GM21447 (cell line): ENCODE data around the gene CD300LG.
"Not testable (repeated sequence)": the region's sequence is repeated elsewhere in the genome, so short reads cannot be mapped to it uniquely, and the experiment has no call there.

Experiments
- ATAC-seq: cut with Tn5 transposase; IDR thresholded peaks from one replicate; pipeline ENCODE4 v1.9.1; 2021; ENCODE audit not compliant: unreplicated experiment

Gene CD300LG

GRCh38 chr17:43877451-43878155 lies 30.6 kb downstream of the CD300LG start:
- no peak for ATAC-seq

DNA sequence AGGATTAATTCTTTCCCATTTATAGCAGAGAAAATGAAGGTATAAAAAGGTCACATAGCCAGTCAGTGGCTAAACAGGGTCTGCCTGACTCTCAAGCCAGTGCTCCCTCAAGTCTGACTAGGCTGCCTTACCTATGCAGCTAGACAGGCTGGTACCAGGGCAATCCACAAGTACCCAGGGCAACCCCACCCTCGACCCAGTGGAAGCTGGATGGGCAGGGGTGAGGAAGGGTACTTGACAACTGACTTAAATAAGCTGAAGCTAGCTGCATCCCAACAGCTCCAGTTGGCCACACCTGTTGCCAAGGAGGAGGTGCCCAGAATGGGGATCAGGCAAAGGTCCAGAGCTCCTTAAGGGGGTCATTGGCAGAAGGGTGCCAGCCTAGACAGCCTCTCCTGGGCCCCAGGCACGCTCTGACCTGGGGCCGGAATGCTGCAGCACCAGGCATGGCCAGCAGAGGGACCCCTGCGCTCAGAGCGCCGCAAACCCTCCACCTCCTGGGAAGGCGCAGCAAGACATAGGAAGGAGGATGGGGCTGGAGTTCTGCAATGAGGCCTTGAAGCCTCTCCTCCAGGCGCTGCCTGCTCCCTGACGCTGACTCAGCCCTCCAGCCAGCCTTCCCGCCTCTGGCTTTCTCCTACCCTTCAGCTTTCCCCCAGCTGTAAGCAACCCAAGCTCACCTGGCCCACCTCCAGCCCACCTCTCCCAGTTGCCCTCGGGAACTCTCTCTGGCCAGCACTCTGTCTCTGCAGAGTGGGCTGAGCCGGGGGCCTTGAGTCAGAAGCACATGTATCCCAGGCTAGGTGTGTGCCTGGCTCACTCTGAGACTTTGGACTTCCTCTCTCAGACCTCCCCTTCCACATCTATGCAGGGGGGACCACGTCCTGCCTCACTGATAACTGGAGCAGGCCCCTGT lies 31.5 kb downstream of the CD300LG start:
- ATAC-seq = no peak

GRCh38 chr17:43879723-43880419 lies 32.9 kb downstream of the CD300LG start:
- ATAC-seq = no peak

GRCh38 chr17:43880420-43880991 lies 33.5 kb downstream of the CD300LG start:
- no peak for ATAC-seq

DNA sequence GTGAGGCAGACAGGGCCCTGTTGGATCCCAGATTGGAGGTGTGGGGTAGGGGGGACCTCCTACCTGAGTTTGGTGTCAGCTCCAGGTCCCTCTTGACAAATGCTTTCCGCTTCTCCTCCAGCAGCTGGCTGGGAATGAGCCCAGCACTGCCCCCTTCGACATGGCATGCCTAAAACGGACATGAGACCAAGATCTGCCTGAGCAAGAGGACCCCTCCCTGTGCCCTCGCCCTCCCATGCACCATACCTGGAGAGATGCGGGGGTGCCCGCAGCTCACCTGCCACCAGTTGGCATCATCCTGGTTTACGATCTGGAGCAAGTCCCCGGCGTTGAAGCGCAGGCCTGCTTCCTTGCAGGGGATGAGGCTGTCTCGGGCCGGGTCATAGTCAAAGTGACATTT lies 34.2 kb downstream of the CD300LG start:
- no peak for ATAC-seq

DNA sequence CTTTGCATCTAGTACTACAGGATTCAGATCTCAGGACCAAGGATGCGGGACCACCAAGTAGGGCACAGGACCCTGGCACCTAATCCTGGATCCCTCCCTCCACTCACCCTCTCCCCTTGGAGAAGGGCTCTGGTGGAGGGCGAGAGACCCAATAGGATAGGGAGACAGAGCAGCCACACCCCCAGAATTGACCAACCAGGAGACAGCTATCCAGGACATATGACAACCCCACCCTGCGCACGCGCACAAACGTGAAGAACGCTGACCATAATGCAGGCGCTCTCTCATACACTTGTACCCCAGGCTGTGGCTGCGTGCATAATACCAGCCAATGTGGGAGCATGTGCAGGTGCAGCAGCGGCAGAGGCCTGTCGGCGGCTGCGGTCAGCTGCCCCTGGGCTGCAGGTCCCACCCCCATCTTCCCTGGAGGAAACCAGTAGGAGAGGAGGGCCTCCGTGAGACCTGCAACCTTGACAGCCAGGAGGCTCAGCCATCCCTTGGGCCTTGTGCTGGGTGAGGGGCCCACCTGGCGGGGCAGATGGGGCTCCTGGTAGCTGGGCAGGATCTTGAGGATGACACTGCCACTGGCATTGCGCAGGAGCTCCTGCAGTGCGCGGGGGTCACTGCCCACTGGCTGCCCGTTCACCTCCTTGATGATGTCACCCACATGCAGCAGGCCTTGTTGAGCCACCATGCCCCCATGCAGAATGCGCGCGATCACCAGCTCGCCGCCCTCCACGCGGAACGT lies 35.0 kb downstream of the CD300LG start:
- no peak for ATAC-seq

DNA sequence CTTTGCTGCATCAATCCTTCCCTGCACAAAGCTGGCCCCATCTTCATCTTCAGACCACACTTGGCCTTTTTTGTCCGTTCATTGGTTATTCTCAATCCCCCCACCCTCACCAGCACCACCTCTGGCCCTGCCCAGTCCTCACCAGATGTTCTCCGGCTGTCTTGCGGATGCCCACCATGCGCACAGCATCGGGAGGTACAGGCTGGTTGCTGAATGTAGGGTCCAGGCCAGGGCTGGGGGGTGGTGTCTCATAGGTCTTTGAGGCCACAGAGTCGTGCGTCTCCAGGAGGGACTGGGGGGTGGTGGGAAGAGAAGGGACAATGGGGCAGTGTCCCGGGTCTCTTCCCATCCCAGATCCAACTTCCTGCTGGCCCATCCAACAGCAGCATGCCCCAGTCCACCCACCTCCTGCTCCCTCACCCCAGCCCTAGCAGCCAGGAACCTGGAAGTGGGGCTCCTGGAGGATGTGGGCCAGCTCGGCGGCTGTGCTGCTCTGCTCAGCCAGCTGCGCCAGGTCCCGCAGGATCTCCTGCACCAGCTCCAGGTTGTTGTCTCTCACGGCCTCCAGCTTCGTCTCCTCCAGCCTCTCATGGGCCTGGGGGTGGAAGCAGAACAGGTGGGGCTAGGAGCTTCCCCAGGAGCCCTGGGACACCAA lies 35.9 kb downstream of the CD300LG start:
- ATAC-seq = no peak

DNA sequence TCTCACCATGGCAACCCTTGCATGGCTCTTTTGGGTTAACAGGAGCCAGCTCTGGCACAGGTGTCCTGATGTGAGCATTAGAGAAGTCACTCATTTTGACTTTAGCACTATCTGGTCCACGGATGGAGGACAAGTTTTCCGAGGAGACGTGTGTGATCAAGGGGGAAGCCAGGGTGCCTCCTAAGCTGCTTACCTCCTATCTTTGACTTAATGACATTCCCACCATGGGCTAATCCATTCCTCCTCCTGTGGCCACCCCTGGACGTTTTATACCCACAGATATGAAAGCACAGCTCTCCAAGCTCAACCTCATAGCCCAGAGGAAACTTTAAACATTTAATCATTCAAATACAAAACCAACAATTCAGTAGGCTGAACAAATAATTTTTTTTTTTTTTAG lies 41.6 kb downstream of the CD300LG start:
- no peak for ATAC-seq

DNA sequence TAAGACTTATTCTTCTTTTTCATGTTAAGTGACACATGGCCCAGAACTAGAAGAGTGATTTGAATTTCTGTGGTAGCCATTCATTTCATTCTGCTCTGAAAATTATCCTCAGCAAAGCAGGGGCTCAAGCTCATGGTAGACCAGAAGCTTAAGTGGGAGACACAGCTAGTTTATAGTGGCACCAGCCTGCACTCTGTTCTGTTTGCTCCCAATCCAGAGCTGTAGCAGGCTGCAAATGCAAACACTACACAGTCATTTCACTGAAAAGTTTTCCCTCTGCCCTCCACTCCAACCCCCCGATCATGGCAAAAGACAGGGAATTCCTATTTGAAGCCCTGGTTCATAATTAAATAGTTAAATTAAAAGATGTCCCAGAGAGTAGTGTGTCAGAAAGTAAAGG lies 43.3 kb downstream of the CD300LG start:
- no peak for ATAC-seq

DNA sequence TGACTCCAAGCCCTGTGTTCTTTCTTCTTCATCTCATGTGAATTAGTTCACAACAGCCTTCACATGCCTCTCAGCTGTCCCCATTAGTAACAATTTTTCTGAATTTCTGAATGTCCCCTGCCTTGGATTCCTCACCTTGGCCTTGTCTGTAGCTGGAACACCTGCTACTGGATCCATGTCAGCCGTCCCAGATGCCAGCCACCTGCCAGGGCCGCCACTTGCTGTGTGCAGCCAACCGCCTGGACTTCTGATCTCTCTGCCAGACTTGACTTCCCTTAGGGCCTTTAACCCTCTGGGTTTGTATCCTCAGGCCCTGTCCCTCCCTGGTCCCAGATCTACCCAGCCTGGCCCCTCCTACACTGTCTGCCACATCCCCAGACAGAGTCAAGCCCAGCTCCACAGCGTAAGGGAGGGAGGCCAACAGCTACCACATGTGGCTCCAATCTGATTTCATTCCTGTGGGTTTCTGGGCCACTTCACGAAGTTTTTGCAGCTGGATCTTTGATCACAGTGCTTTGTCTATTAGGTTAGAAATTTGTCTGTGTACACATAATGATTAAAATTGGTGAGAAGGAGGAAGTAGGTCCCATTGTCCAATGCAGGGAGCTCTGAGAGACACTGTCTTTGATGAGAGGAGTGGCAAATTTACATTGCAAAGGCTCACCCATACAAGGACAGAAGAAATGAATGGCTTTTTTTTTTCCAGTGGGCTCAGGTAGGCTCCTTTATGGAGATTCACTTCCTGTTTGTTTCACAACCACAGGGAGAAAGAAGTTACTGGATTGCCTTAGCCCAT lies 45.1 kb downstream of the CD300LG start:
- ATAC-seq = no peak

- no peak for ATAC-seq
Measured at GRCh38 chr17:43892647-43892952, 45.6 kb downstream of the CD300LG start.

GRCh38 chr17:43894494-43894893 lies 47.5 kb downstream of the CD300LG start:
- not testable (repeated sequence) for ATAC-seq

DNA sequence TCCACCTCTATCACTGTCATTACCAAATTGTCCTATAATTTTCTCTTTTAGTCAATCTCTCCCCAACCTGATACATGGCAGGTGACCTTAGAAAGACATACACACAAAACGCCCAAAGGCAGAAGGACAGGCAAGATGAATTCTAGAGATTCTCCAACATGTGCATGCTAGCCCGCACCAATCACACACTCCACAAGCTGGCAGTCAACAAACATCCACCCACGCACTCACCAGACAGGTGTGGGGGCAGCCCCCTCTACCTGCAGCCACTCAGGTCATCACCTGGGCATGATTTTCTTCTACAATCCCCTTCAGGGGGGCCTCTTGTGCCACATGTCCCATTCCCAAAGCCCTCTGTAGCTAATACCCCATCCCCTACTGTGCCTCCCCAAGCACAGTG lies 50.9 kb downstream of the CD300LG start:
- no peak for ATAC-seq

DNA sequence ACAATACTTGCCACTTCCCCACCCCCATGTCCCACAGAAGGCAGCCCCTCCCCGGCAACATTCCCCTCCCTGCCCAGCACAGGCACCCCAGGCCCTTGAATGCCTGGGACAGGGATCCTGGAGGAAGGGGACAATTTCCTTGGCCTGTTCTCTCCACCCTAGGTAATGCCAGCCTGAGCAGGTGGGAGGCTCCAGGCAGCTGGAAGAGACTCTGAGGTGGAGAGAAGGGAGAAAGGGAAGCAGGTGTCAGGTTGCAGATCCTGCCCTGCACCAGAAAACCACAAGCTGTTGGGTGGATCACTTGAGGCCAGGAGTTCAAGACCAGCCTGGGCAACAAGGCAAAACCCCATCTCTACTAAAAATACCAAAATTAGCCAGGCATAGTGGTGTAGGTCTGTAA lies 51.5 kb downstream of the CD300LG start:
- ATAC-seq = no peak

DNA sequence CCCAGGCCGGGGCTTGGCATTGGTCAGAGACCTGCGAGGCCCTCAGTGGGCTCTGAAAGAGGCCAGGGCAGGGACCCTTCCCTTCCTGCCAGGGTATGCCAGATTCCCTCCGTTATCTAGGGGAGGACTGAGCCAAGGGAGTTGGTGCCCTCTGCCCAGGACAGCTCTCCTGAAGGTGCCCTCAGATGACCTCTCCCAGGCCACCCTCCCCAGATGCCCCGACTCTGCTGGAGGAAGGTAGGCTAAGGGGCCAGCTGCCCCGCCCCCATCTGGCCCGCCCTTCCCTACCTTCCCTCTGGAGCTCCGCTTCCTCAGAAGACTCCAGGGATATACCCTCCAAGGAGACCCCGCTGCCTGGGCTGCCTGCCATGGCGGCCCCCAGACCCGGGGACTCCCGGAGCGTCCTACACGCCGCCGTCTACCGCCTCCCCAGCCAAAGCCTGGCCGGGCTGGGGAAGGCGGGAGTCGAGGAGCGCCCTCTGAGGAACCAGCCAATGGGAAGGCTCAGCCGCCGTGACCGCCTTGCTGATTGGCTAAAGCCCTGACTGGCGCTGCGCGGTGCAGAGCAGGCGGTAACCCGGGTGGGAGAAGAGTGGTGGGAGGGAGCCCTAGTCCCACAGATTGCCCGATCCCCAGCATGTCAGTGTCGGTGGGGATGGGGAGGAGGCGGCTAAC lies 53.3 kb downstream of the CD300LG start:
- no peak for ATAC-seq

DNA sequence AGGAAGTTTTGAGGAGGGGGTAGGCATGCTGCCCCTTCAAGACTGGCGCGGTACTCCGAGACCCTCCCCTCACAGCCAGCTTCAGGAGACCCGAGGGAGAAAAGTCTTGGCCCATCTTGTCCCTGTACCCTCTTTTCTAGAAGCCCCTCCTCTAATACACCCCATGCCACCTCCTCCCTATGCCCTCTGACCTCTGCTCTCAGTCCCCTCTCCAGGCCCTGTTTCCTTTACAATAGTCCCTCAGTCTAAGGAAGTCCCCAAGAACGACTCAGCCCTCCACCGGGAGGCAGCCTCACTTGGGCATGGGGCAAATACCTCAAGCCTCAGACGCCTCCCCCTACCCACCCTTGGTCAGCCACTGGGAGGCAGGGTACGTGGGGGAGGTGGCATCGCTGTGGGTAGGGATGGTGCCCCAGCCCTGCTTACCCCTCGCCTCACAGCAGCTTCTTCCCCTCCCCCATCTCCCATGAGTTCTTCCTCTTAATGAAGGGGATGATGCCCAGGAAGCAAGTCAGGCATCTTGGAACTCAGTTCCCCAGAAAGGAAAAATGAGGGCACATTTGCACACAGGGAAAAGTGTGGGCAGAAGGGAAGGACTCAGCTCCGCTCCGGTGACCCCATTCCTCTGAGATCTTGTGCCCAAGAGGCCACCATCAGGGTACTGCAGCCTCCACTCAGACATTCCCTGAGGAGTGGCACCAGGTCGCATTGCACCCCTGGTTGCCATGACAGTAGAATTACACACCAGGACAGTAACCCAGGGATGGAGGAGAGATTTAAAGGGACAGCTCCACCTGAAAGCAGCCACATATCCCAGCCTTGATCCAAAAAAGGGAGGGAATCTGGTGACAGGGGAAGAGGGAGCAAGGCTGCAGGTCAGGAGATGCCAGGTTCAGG lies 54.1 kb downstream of the CD300LG start:
- ATAC-seq = no peak

DNA sequence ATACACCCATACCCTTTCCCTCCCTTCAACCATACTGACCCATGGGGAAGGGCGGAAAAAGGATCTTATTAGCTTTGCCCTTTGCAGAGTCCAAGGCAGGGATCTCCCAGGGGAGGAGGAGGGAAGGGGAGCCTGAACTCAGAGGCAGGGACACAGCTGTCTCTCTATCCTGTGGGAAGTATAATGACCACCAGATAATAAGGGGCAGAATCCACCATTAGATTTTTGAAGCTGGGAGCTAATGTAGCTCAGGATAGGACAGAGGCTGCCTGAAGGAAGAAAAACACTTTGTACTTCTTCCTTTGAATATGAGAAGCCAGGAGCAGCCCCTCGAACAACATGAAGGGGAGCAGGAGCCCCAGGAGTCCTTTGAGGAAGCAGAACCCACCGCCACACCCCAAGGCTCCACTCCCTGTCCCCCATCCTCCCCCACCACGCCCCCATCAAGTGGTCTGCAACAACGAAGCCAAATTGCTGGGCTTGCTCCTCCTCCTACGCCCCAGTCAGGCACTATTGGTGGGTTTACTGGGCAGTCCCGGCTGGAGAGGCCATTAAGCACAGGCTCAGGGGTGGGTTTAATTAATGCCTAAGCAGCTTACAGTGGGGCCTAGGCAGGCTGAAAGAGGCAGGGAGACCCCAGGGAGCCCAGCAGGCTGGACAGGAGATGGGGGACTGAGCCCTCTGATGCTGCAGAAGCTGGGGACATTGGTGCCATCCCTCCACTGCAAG lies 55.0 kb downstream of the CD300LG start:
- no peak for ATAC-seq
